GM18909 (cell line): ENCODE results near the gene SPTBN5.

ENCODE experiments used
- ATAC-seq: cut with Tn5 transposase; IDR thresholded peaks from one replicate; pipeline ENCODE4 v1.9.1; 2021; ENCODE audit warnings: mild to moderate bottlenecking; ENCODE audit not compliant: unreplicated experiment, poor library complexity

SPTBN5 gene

GRCh38 chr15:41905036-41905793 lies 11.4 kb upstream of the SPTBN5 start:
- ATAC-seq: no peak

GRCh38 chr15:41904541-41905005 lies 10.7 kb upstream of the SPTBN5 start:
- peak; percentile 66 for ATAC-seq

DNA sequence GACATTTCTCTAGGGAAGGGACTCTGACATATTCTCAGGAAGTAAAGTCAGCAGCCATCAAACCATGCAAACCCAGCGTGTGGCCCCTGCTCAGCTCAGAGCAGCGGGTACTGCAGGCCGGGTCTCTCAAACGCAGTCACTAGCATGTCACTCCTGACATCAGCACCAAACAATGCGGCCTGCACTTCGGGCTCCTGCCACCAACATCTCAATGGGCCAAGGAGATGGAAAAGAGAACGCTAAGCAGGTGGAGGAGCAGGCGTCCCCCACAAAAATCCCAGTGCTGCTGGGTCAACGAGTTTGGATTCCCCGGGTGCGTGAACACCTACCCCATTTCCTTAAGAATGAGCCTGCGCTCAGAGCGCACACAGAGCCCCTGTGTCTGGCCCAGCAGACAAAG lies 9.9 kb upstream of the SPTBN5 start:
- no peak for ATAC-seq

GRCh38 chr15:41901431-41901830 lies 7.6 kb upstream of the SPTBN5 start:
- no peak for ATAC-seq

GRCh38 chr15:41900526-41901380 lies 6.9 kb upstream of the SPTBN5 start:
- no peak for ATAC-seq

- no peak for ATAC-seq
Observed at GRCh38 chr15:41899854-41900442, 6.1 kb upstream of the SPTBN5 start.

DNA sequence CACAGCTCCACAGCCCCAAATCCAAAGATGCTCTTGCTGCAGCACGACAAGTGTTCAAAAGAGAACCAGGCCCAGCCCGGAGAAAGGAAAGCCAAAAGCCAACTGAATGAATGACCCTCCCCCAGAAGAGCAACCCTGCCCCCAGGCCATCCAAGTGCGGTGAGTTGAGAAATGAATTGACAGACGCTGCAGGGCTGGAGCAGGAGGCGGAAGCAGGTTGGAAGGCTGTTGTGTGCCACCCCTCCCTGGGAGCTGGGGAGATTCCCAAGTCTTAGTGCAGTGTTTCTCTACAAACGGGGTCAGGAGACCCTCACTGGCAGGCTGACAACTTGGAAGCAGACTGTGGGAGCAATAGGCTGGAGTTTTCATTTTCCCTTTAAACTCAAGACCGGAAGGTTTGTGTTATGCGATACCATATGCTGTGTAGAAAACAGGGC lies 3.5 kb upstream of the SPTBN5 start:
- ATAC-seq: no peak

DNA sequence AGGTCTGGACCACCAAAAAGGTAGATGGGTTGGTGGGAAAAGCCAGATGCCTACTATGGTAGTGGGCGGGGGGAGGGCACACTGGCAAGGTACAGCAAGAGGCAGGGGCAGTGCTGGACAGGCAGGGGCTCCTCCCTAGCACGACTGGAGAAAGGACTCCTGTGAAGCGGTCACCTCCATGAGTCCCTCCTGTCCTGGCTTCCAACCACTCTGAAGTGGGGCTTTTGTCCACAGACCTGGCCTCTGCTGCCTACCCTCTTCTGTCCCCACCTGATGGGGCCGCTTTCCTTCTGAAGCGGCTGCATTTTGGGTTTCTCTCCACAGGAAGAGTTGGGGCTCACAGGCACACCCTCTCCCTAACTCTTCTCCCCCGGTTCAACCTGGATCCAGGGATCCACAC lies 2.7 kb upstream of the SPTBN5 start:
- no peak for ATAC-seq

- ATAC-seq: no peak
Observed at GRCh38 chr15:41895957-41896356, 2.1 kb upstream of the SPTBN5 start.

GRCh38 chr15:41895491-41895890 lies 1.6 kb upstream of the SPTBN5 start:
- no peak for ATAC-seq

DNA sequence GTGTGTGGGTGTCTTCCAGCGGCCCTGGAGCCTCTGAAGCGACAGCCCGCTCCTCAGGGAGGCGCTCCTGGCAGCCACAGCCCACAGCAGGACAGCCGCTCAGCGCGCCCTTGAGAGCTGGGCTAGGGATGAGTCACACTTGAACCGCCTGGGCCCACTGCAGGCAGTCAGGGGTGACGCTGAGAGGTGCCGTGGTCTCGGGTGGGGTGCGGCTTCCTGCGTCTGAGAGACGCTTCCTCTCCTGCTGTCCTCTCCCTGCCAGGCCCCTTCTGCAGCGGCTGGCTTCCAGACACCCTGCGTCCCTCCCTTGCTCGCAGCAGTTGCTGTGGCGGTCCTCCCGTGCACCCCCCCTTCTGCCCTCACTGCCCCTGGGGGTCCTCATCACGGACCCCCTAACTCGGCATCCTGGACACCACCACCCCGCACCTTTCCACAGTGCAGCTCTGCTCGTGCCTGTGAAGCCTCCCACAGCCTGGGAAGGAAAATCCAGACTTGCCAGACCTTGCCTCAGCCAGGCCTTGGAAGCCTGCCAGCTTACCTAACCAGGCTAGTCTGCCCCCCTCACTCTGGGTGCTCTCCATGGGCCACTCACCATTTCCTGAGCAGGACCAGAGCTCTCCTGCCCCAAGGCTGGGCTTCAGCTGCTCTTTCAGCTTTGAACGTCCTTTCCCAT lies 1.1 kb upstream of the SPTBN5 start:
- ATAC-seq: peak; percentile 83

- no peak for ATAC-seq
Observed at GRCh38 chr15:41894251-41894790, 468 bp upstream of the SPTBN5 start.

- peak; percentile 43 for ATAC-seq
Observed at GRCh38 chr15:41892621-41893421, 1.0 kb downstream of the SPTBN5 start.

DNA sequence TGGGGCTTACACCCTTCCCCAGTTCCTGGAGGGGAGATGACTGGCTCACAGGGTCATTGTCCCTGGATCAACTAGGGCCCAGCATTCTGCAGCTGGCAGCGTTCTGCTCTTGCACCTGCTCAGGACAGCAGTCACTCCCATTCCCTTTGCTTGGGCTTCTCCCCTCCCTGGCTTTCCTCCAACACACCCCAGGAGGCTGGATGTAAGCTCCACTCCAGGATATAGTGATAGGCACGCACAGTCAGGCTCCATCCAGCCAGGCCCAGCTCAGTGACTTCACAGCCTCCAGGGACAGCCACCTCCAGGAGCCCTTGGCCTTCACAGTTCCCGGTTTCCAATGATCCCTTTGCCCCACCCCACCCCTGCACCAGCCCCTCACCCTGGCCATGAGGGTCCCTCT lies 1.9 kb downstream of the SPTBN5 start:
- ATAC-seq: no peak

DNA sequence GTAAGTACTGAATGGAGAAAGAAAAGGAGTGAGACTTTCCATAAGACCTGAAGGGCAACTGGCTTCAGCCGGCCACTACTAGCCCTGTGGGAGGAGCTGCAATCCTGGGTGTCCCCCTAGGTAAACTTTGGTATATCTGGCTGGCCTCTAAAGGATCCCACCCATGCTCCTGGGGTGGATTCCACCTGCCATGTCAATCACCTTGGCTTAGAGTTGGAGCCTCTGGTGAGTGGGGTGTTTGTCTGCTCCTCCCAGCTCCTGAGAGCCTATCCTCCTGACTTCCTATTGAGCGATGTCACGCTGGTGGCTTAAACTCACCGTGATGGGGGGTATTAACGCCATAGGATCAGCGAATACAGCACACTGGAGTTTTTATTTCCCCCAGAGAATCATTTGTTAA lies 2.6 kb downstream of the SPTBN5 start:
- no peak for ATAC-seq

- no peak for ATAC-seq
Observed at GRCh38 chr15:41890050-41890690, 3.7 kb downstream of the SPTBN5 start.

- no peak for ATAC-seq
Observed at GRCh38 chr15:41888662-41889253, 5.1 kb downstream of the SPTBN5 start.

- ATAC-seq: no peak
Observed at GRCh38 chr15:41887893-41888292, 6.0 kb downstream of the SPTBN5 start.

DNA sequence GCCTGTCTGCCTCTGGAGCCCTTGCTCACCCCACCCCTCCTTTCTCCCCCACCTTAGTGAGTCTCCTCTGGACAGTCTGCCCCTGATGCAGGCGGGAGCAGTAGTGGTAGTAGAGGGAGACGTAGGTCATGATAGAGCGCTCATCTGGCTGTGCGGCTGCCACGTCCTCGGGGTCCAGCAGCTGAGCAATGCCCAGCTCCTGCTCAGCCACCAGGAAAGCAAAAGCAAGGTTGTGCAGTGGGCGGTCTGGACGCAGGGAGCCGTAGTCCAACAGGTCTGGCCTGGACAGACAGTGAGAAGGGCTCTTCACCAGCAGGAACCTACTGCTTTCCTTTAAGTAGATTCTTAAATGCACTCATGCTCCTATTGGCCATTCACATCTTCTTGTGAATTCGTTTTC lies 6.7 kb downstream of the SPTBN5 start:
- no peak for ATAC-seq
